Mesendoderm (in vitro differentiated cells): ENCODE measurements around the gene CEACAM18.

Experiments used
- DNase-seq: peaks from one replicate; pipeline ENCODE4 v3.0.0; 2013
- H2AK5ac ChIP-seq: 2 replicates; pipeline ENCODE4 v1.6.1; 2013; ENCODE audit warnings: low read length, inconsistent platforms
- H2BK120ac ChIP-seq: 2 replicates; pipeline ENCODE4 v1.6.1; 2013; ENCODE audit warnings: low read depth, mild to moderate bottlenecking, low read length, moderate library complexity, mixed read lengths
- H2BK15ac ChIP-seq: replicated peaks from 2 replicates; pipeline ENCODE4 v1.6.1; 2013; ENCODE audit warnings: low read depth, mild to moderate bottlenecking, moderate library complexity
- H2BK5ac ChIP-seq: 2 replicates; pipeline ENCODE4 v1.6.1; 2013; ENCODE audit warnings: low read length, inconsistent platforms
- H3K18ac ChIP-seq: 2 replicates; pipeline ENCODE4 v1.6.1; 2013; ENCODE audit warnings: mild to moderate bottlenecking, low read length, mixed read lengths
- H3K23ac ChIP-seq: one replicate; pipeline ENCODE4 v1.6.1; 2013; ENCODE audit warnings: low read length
- H3K27ac ChIP-seq: 2 replicates; pipeline ENCODE4 v1.5.1; 2013; ENCODE audit warnings: low read depth, mild to moderate bottlenecking, inconsistent platforms, low read length, moderate library complexity
- H3K27me3 ChIP-seq: 2 replicates; pipeline ENCODE4 v1.6.1; 2013; ENCODE audit warnings: low read length, control low read depth, mild to moderate bottlenecking, inconsistent platforms; ENCODE audit not compliant: insufficient read depth, poor library complexity
- H3K36me3 ChIP-seq: 2 replicates; pipeline ENCODE4 v1.6.1; 2013; ENCODE audit warnings: low read length, inconsistent platforms; ENCODE audit not compliant: control insufficient read depth, insufficient read depth
- H3K4ac ChIP-seq: one replicate; pipeline ENCODE4 v1.6.1; 2013; ENCODE audit warnings: low read depth, mild to moderate bottlenecking, low read length, moderate library complexity
- H3K4me1 ChIP-seq: 2 replicates; pipeline ENCODE4 v1.6.1; 2013; ENCODE audit warnings: low read depth, low read length, inconsistent platforms; ENCODE audit not compliant: control insufficient read depth
- H3K4me2 ChIP-seq: 2 replicates; pipeline ENCODE4 v1.6.1; 2013; ENCODE audit warnings: low read length
- H3K4me3 ChIP-seq: 2 replicates; pipeline ENCODE4 v1.5.1; 2013; ENCODE audit warnings: mild to moderate bottlenecking, low read length
- H3K56ac ChIP-seq: one replicate; pipeline ENCODE4 v1.6.1; 2013; ENCODE audit warnings: low read length
- H3K79me1 ChIP-seq: 2 replicates; pipeline ENCODE4 v1.6.1; 2013; ENCODE audit warnings: low read length, inconsistent platforms
- H3K79me2 ChIP-seq: 2 replicates; pipeline ENCODE4 v1.6.1; 2013; ENCODE audit warnings: mild to moderate bottlenecking, low read length; ENCODE audit not compliant: control insufficient read depth, insufficient read depth
- H3K9ac ChIP-seq: 2 replicates; pipeline ENCODE4 v1.6.1; 2013; ENCODE audit warnings: low read length, inconsistent platforms
- H4K5ac ChIP-seq: one replicate; pipeline ENCODE4 v1.6.1; 2013; ENCODE audit warnings: low read length
- H4K8ac ChIP-seq: one replicate; pipeline ENCODE4 v1.6.1; 2013; ENCODE audit warnings: low read depth, mild to moderate bottlenecking, control low read depth, low read length, moderate library complexity
- WGBS: extraction: QIAGEN DNeasy Blood & Tissue Kit; methylation state at CpG from one replicate; pipeline ENCODE4 v1.1.7; 2013; ENCODE audit warnings: low lambda C conversion rate, missing lambda C conversion rate; ENCODE audit not compliant: insufficient coverage; ENCODE audit errors: extremely low coverage; 5-methylcytosine and 5-hydroxymethylcytosine counted together

Gene CEACAM18

GRCh38 chr19:51514866-51515481 is 36.6 kb downstream of the CEACAM18 start:
- H3K79me2 ChIP-seq: no peaks in the 10 kb centered on the region
- H4K5ac ChIP-seq: no peak overlapping the region
- no peak overlapping the region for H3K56ac ChIP-seq
- H3K4me2 ChIP-seq: no peak overlapping the region
- no peak overlapping the region for H3K23ac ChIP-seq
- H3K27ac ChIP-seq: no peak overlapping the region
- H3K4me1 ChIP-seq: no peaks in the 10 kb centered on the region
- no peak overlapping the region for H3K4me3 ChIP-seq
- no peaks in the 10 kb centered on the region for H3K79me1 ChIP-seq
- no peak overlapping the region for H3K18ac ChIP-seq
- no peak overlapping the region for H2BK5ac ChIP-seq
- H4K8ac ChIP-seq: no peak overlapping the region
- no peaks in the 10 kb centered on the region for H3K36me3 ChIP-seq
- H2BK120ac ChIP-seq: no peak overlapping the region
- WGBS: no CpG with 5 or more reads among the region's 3 CpGs
- H3K4ac ChIP-seq: no peak overlapping the region
- no peaks in the 10 kb centered on the region for H3K27me3 ChIP-seq
- H2AK5ac ChIP-seq: no peak overlapping the region
- no peak overlapping the region for H3K9ac ChIP-seq
- peak; percentile 55 for DNase-seq
- H2BK15ac ChIP-seq: no peak overlapping the region

- Histone ChIP-seq H3K79me1 (no peaks in the 10 kb centered on the region), H3K4ac (no peak overlapping the region), H3K4me2 (no peak overlapping the region), H3K9ac (no peak overlapping the region), H3K4me1 (no peaks in the 10 kb centered on the region), H3K27ac (no peak overlapping the region), H2BK120ac (no peak overlapping the region), H3K56ac (no peak overlapping the region), H4K8ac (no peak overlapping the region), H3K79me2 (no peaks in the 10 kb centered on the region), H2BK15ac (no peak overlapping the region), H3K27me3 (no peaks in the 10 kb centered on the region), H2BK5ac (no peak overlapping the region), H4K5ac (no peak overlapping the region), H3K23ac (no peak overlapping the region), H2AK5ac (no peak overlapping the region), H3K4me3 (no peak overlapping the region), H3K36me3 (no peaks in the 10 kb centered on the region), H3K18ac (no peak overlapping the region)
- no peak for DNase-seq
- no CpG with 5 or more reads among the region's 2 CpGs for WGBS
These were observed 42.4 kb downstream of the CEACAM18 start for GRCh38 chr19:51520728-51521127.

- Histone ChIP-seq H2BK120ac (no peak overlapping the region), H3K27ac (no peak overlapping the region), H2BK5ac (no peak overlapping the region), H3K9ac (no peak overlapping the region), H3K4me2 (no peak overlapping the region), H3K79me1 (no peaks in the 10 kb centered on the region), H3K36me3 (no peaks in the 10 kb centered on the region), H2AK5ac (no peak overlapping the region), H3K56ac (no peak overlapping the region), H3K4ac (no peak overlapping the region), H3K18ac (no peak overlapping the region), H3K4me1 (no peaks in the 10 kb centered on the region), H3K79me2 (no peaks in the 10 kb centered on the region), H2BK15ac (no peak overlapping the region), H3K27me3 (no peaks in the 10 kb centered on the region), H3K23ac (no peak overlapping the region), H3K4me3 (no peak overlapping the region), H4K8ac (no peak overlapping the region), H4K5ac (no peak overlapping the region)
- DNase-seq: no peak
- WGBS: no CpG with 5 or more reads among the region's 2 CpGs
These were observed 43.0 kb downstream of the CEACAM18 start for GRCh38 chr19:51521357-51521756.

GRCh38 chr19:51521781-51522180 is 43.4 kb downstream of the CEACAM18 start:
- H3K23ac ChIP-seq: no peak overlapping the region
- no peak overlapping the region for H3K27ac ChIP-seq
- no peak overlapping the region for H2BK5ac ChIP-seq
- H3K79me2 ChIP-seq: no peaks in the 10 kb centered on the region
- no CpG with 5 or more reads among the region's 2 CpGs for WGBS
- H3K9ac ChIP-seq: no peak overlapping the region
- no peaks in the 10 kb centered on the region for H3K79me1 ChIP-seq
- H3K18ac ChIP-seq: no peak overlapping the region
- no peak overlapping the region for H4K5ac ChIP-seq
- H2AK5ac ChIP-seq: no peak overlapping the region
- H3K4ac ChIP-seq: no peak overlapping the region
- no peak overlapping the region for H3K4me3 ChIP-seq
- H3K36me3 ChIP-seq: no peaks in the 10 kb centered on the region
- no peak overlapping the region for H2BK15ac ChIP-seq
- no peak overlapping the region for H3K56ac ChIP-seq
- no peaks in the 10 kb centered on the region for H3K4me1 ChIP-seq
- H2BK120ac ChIP-seq: no peak overlapping the region
- no peaks in the 10 kb centered on the region for H3K27me3 ChIP-seq
- no peak overlapping the region for H3K4me2 ChIP-seq
- DNase-seq: no peak
- no peak overlapping the region for H4K8ac ChIP-seq

- Histone ChIP-seq H3K4me2 (no peak overlapping the region), H3K4ac (no peak overlapping the region), H4K5ac (no peak overlapping the region), H3K36me3 (no peaks in the 10 kb centered on the region), H3K18ac (no peak overlapping the region), H3K23ac (no peak overlapping the region), H3K4me3 (no peak overlapping the region), H3K79me1 (no peaks in the 10 kb centered on the region), H3K27me3 (no peaks in the 10 kb centered on the region), H3K56ac (no peak overlapping the region), H2BK15ac (no peak overlapping the region), H3K79me2 (no peaks in the 10 kb centered on the region), H2BK5ac (no peak overlapping the region), H3K4me1 (no peaks in the 10 kb centered on the region), H4K8ac (no peak overlapping the region), H3K9ac (no peak overlapping the region), H2BK120ac (no peak overlapping the region), H3K27ac (no peak overlapping the region), H2AK5ac (no peak overlapping the region)
- no peak for DNase-seq
- WGBS: no CpG with 5 or more reads among the region's 8 CpGs
These were observed 46.4 kb downstream of the CEACAM18 start for GRCh38 chr19:51524666-51525264.

- WGBS: no CpG with 5 or more reads among the region's 4 CpGs
These were observed 47.3 kb downstream of the CEACAM18 start for GRCh38 chr19:51525651-51526050.

More at GRCh38 chr19:51525651-51526050, 47.3 kb downstream of the CEACAM18 start:
- H3K27me3 ChIP-seq: no peaks in the 10 kb centered on the region
- H3K79me2 ChIP-seq: no peaks in the 10 kb centered on the region
- H4K8ac ChIP-seq: no peak overlapping the region
- H2BK120ac ChIP-seq: no peak overlapping the region
- H2BK5ac ChIP-seq: no peak overlapping the region
- no peak overlapping the region for H3K9ac ChIP-seq
- no peak overlapping the region for H3K27ac ChIP-seq
- no peak overlapping the region for H2AK5ac ChIP-seq
- no peak overlapping the region for H3K23ac ChIP-seq
- no peak overlapping the region for H2BK15ac ChIP-seq
- H3K36me3 ChIP-seq: no peaks in the 10 kb centered on the region
- no peak overlapping the region for H3K4ac ChIP-seq
- no peak overlapping the region for H3K56ac ChIP-seq
- no peak overlapping the region for H3K4me2 ChIP-seq
- no peaks in the 10 kb centered on the region for H3K4me1 ChIP-seq
- no peak overlapping the region for H3K18ac ChIP-seq
- H4K5ac ChIP-seq: no peak overlapping the region
- DNase-seq: no peak
- no peaks in the 10 kb centered on the region for H3K79me1 ChIP-seq
- no peak overlapping the region for H3K4me3 ChIP-seq
